ENCODE results near the gene ATP2B2.

Gene ATP2B2

GRCh38 chr3:10474275-10474646 lies 31.1 kb downstream of the ATP2B2 start:
- TF ChIP-seq CTCF (IDR thresholded peaks at IDR 0.05; ENCODE audit: low read depth, low read length), result no peak
- DNase-seq (ENCODE audit: extremely low read depth, low read depth), result no peak

GRCh38 chr3:10473581-10474274 lies 31.7 kb downstream of the ATP2B2 start:
- DNase-seq (ENCODE audit: extremely low read depth, low read depth), result no peak
- TF ChIP-seq CTCF (IDR thresholded peaks at IDR 0.05; ENCODE audit: low read depth, low read length), result no peak

GRCh38 chr3:10472877-10473440 lies 32.4 kb downstream of the ATP2B2 start:
- TF ChIP-seq CTCF (IDR thresholded peaks at IDR 0.05; ENCODE audit: low read depth, low read length), result no peak
- no peak for DNase-seq (ENCODE audit: extremely low read depth, low read depth)

- no peak for TF ChIP-seq CTCF (IDR thresholded peaks at IDR 0.05; ENCODE audit: low read depth, low read length)
- no peak for DNase-seq (ENCODE audit: extremely low read depth, low read depth)
These were observed 34.2 kb downstream of the ATP2B2 start for GRCh38 chr3:10471054-10471688.

GRCh38 chr3:10470120-10471053 lies 35.0 kb downstream of the ATP2B2 start:
- no peak for TF ChIP-seq CTCF (IDR thresholded peaks at IDR 0.05; ENCODE audit: low read depth, low read length)
- DNase-seq (ENCODE audit: extremely low read depth, low read depth), result no peak

GRCh38 chr3:10469441-10470119 lies 35.8 kb downstream of the ATP2B2 start:
- no peak for DNase-seq (ENCODE audit: extremely low read depth, low read depth)
- no peak for TF ChIP-seq CTCF (IDR thresholded peaks at IDR 0.05; ENCODE audit: low read depth, low read length)

Measured in AG09319 (cell line).